HepG2 (cell line): Measurements from ENCODE around the gene NPW.

ENCODE experiments used
- MATR3 ChIP-seq: sonication (generic); formaldehyde crosslinking; IDR thresholded peaks from 2 replicates; pipeline ENCODE4 v1.4.0; 2020; ENCODE audit warnings: missing genetic modification reagents
- PHF8 ChIP-seq: sonication (generic); formaldehyde crosslinking; IDR thresholded peaks from 2 replicates; pipeline ENCODE4 v1.5.0; 2020; ENCODE audit warnings: missing genetic modification reagents
- ZNF530 ChIP-seq: sonication (generic); formaldehyde crosslinking; IDR thresholded peaks from 2 replicates; pipeline ENCODE4 v1.5.0; 2020; ENCODE audit warnings: low read depth, mild to moderate bottlenecking, missing genetic modification reagents
- ZNF709 ChIP-seq: sonication (generic); formaldehyde crosslinking; IDR thresholded peaks from 2 replicates; pipeline ENCODE4 v1.5.0; 2020; ENCODE audit warnings: mild to moderate bottlenecking, missing genetic modification reagents

DNA sequence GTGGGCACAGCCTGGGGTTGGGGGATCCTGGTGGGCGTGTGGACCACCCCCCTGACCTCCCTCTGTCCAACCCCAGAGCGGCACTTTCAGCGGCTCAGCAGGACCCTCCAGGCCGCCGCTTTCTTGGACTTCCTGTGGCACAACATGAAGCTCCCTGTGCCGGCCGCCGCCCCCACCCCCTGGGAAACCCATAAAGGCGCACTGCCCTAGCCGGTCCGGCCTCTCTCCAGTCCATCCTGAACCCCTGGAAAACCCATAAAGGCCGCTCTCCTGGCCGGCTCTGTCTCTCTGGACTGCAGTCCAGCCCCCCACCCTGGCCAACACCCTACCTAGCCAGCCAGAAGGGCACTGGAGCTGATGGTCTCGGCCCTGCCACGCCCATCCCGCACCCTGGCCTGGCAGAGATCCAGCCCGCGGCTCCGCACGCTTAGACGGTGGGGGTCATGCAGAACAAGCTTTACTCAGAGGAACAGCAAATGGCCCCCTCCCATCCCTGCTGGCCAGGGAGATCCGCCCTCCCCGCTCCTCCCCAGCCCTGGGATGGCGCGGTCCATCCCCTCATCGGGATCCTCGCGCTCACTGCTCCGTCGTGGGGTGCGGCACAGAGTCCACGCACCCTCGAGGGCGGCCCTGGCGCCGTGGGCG, 41.0 kb upstream of the NPW start:
- TF ChIP-seq PHF8 (no peak), MATR3 (no peak), ZNF530 (CRISPR knock-in tag) (no peak), ZNF709 (CRISPR knock-in tag) (no peak)
